ENCODE data around the gene SHANK1.
"Not testable (repeated sequence)": the region's sequence is repeated elsewhere in the genome, so short reads cannot be mapped to it uniquely, and the experiment has no call there.

Gene SHANK1

DNA sequence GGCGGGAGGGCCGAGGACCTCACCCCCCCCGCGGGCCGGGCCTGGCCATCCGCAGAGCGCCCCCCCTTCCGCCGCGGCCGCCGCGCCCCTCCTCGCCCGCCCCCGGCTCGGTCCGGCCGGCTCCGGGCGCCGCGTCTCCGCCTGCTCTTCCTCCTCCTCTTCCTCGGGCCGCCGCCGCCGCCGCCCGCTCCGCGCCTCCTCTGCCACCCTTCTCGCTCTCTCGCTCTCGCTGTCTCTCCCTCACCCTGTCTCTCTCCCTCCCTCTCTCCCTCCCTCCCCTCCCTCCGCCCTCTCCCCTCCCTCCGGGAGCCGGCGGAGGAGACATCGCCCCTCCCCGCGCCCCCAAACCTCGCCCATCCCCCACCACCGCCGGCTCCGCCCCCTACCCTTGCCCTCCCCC is at the start of gene SHANK1:
TSS of gene SHANK1 (minus strand) at position 237 of the 400 bp plus-strand sequence. CDS start 2,883 bp downstream, outside the sequence.
- no peaks in the 10 kb centered on the region for H3K9me3 ChIP-seq (ENCODE audit: severe bottlenecking)
- peaks cover 31% of the 10 kb centered on the region for H3K27me3 ChIP-seq (ENCODE audit: insufficient read depth, poor library complexity, severe bottlenecking)
- TF ChIP-seq, protein P1, sequence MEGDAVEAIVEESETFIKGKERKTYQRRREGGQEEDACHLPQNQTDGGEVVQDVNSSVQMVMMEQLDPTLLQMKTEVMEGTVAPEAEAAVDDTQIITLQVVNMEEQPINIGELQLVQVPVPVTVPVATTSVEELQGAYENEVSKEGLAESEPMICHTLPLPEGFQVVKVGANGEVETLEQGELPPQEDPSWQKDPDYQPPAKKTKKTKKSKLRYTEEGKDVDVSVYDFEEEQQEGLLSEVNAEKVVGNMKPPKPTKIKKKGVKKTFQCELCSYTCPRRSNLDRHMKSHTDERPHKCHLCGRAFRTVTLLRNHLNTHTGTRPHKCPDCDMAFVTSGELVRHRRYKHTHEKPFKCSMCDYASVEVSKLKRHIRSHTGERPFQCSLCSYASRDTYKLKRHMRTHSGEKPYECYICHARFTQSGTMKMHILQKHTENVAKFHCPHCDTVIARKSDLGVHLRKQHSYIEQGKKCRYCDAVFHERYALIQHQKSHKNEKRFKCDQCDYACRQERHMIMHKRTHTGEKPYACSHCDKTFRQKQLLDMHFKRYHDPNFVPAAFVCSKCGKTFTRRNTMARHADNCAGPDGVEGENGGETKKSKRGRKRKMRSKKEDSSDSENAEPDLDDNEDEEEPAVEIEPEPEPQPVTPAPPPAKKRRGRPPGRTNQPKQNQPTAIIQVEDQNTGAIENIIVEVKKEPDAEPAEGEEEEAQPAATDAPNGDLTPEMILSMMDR (IDR thresholded peaks at IDR 0.05; ENCODE audit: poor library complexity, severe bottlenecking) = no peak
- no peaks in the 10 kb centered on the region for H3K4me1 ChIP-seq (ENCODE audit: insufficient read depth, poor library complexity, severe bottlenecking)
- no peaks in the 10 kb centered on the region for H3K36me3 ChIP-seq (ENCODE audit: low read depth)
- H3K4me3 ChIP-seq (ENCODE audit: severe bottlenecking) = peak within 1 kb of the TSS; percentile 11
- no peak within 1 kb of the TSS for H3K27ac ChIP-seq (ENCODE audit: poor library complexity, severe bottlenecking)
- ATAC-seq (ENCODE audit: low read depth) (no peak), DNase-seq (ENCODE audit: low spot score) (no peak)

DNA sequence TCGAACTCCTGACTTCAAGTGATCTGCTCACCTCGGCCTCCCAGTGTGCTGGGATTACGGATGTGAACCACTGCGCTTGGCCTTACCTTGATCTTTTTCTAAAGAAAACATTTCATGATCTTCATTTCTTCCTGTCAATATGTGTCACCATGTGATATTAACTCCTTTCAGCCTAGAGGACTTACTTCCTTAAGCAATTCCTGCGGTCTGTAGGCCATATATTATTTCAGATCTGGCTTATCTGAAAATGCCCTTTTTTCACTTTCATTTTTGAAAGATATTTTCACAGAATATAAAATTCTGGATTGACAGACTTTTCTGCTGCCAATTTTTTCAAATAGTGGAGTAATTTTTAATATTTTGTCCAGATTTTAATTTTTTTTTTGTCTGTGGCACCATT is 48.7 kb upstream of the SHANK1 start:
- no peak overlapping the region for H3K4me3 ChIP-seq (ENCODE audit: severe bottlenecking)
- H3K27ac ChIP-seq (ENCODE audit: poor library complexity, severe bottlenecking) = no peak overlapping the region
- TF ChIP-seq, protein P1 (IDR thresholded peaks at IDR 0.05; ENCODE audit: poor library complexity, severe bottlenecking) = no peak
- no peaks in the 10 kb centered on the region for H3K27me3 ChIP-seq (ENCODE audit: insufficient read depth, poor library complexity, severe bottlenecking)
- no peaks in the 10 kb centered on the region for H3K4me1 ChIP-seq (ENCODE audit: insufficient read depth, poor library complexity, severe bottlenecking)
- DNase-seq (ENCODE audit: low spot score) = no peak
- H3K36me3 ChIP-seq (ENCODE audit: low read depth) = no peaks in the 10 kb centered on the region
- no peak for ATAC-seq (ENCODE audit: low read depth)
- H3K9me3 ChIP-seq (ENCODE audit: severe bottlenecking) = no peaks in the 10 kb centered on the region

DNA sequence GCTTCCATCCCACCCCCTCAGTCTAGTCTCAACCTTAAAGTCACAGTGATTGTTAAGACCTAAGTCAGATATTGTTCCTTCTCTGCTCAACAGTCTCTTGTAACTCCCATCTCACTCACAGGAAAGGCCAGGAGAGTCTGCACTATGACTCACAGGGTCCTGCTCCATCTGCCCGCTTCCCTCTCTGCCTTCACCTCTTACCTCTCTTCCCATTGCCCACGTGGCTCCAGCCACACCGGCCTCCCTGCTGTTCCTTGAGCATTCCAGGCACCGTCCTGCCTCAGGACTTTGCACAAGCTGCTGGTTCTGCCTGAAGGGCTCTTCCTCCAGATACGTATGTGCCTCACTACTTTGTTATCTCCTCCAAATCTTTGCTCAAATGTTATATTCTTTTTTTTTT is 47.7 kb upstream of the SHANK1 start:
- not testable (repeated sequence) for H3K9me3 ChIP-seq (ENCODE audit: severe bottlenecking); H3K27me3 ChIP-seq (ENCODE audit: insufficient read depth, poor library complexity, severe bottlenecking); H3K36me3 ChIP-seq (ENCODE audit: low read depth); H3K27ac ChIP-seq (ENCODE audit: poor library complexity, severe bottlenecking); H3K4me1 ChIP-seq (ENCODE audit: insufficient read depth, poor library complexity, severe bottlenecking); H3K4me3 ChIP-seq (ENCODE audit: severe bottlenecking); DNase-seq (ENCODE audit: low spot score)
- ATAC-seq (ENCODE audit: low read depth) = peak; percentile 79

DNA sequence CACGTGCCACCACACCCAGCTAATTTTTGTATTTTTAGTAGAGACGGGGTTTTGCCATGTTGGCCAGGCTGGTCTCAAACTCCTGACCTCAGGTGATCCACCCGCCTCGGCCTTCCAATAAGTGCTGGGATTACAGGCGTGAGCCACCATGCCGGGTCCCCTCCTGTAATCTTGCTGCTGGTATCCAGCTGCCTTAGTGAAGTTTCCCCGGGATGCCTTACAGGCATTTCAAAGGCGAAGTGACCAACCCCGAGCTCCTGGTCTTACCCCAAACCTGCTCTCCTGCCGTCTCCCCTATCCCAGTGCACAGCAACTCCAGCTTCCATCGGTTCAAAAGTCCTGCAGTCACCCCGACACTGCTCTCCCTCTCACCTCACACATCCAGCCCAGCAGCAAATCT is 47.1 kb upstream of the SHANK1 start:
- not testable (repeated sequence) for H3K27ac ChIP-seq (ENCODE audit: poor library complexity, severe bottlenecking); DNase-seq (ENCODE audit: low spot score); H3K4me1 ChIP-seq (ENCODE audit: insufficient read depth, poor library complexity, severe bottlenecking); H3K4me3 ChIP-seq (ENCODE audit: severe bottlenecking); ATAC-seq (ENCODE audit: low read depth); H3K9me3 ChIP-seq (ENCODE audit: severe bottlenecking); H3K36me3 ChIP-seq (ENCODE audit: low read depth); H3K27me3 ChIP-seq (ENCODE audit: insufficient read depth, poor library complexity, severe bottlenecking)

DNA sequence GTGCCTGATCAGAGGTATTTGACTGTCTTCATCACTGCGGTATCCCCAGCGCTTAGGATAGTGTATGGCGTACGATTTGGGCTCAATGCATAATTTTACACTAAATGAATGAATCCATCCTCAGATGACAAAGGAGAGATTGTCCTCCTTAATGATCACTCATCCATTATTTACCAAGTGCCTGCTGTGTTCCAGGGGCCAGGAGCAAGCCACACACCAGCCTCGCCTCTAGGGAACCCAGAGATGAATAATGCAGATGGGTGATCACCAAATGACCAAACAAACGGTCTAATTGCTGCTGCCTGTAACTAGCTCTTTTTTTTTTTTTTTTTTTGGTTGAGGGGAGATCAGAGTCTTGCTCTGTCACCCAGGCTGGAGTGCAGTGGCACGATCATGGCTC is 44.8 kb upstream of the SHANK1 start:
- H3K4me3 ChIP-seq (ENCODE audit: severe bottlenecking) = no peak overlapping the region
- TF ChIP-seq, protein P1 (IDR thresholded peaks at IDR 0.05; ENCODE audit: poor library complexity, severe bottlenecking) = no peak
- no peaks in the 10 kb centered on the region for H3K36me3 ChIP-seq (ENCODE audit: low read depth)
- no peaks in the 10 kb centered on the region for H3K4me1 ChIP-seq (ENCODE audit: insufficient read depth, poor library complexity, severe bottlenecking)
- ATAC-seq (ENCODE audit: low read depth) = no peak
- H3K9me3 ChIP-seq (ENCODE audit: severe bottlenecking) = no peaks in the 10 kb centered on the region
- H3K27ac ChIP-seq (ENCODE audit: poor library complexity, severe bottlenecking) = no peak overlapping the region
- no peaks in the 10 kb centered on the region for H3K27me3 ChIP-seq (ENCODE audit: insufficient read depth, poor library complexity, severe bottlenecking)
- no peak for DNase-seq (ENCODE audit: low spot score)

DNA sequence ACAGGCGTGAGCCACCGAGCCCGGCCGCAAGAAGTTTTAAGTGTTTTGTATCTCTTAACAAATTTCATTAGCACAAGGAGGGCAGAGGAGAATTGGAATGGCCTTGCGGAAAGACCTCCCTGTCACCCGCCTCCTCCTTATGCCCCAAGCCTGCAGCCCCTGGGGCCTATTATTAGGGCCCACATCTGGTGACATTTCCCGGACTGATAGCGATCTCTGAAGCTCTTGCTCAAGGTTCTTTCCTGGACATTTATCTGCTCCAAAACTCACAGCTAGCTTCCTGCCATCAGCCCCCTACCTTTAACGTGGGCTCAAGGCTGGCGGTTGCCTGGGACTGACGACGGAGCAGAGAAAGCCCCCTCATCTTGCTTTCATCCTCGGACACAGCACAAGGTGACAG is 43.9 kb upstream of the SHANK1 start:
- H3K9me3 ChIP-seq (ENCODE audit: severe bottlenecking); ATAC-seq (ENCODE audit: low read depth); H3K4me1 ChIP-seq (ENCODE audit: insufficient read depth, poor library complexity, severe bottlenecking); H3K4me3 ChIP-seq (ENCODE audit: severe bottlenecking); DNase-seq (ENCODE audit: low spot score); H3K27ac ChIP-seq (ENCODE audit: poor library complexity, severe bottlenecking); H3K36me3 ChIP-seq (ENCODE audit: low read depth); H3K27me3 ChIP-seq (ENCODE audit: insufficient read depth, poor library complexity, severe bottlenecking): not testable (repeated sequence)

DNA sequence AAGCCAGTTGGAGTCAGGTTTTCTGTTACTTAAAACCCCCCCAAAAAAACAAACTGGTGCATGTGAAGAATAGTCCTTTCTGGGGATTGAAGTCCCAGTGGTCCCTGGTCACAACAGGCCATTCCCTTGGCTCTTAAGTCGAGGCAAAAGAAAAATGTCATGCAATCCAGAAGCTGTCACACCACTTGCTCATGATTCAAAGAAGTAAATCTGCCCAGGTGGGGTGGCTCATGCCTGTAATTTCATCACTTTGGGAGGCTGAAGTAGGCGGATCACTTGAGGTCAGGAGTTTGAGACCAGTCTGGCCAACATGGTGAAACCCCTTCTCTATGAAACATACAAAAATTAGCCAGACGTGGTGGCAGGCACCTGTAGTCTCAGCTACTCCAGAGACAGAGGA is 41.9 kb upstream of the SHANK1 start:
- H3K4me1 ChIP-seq (ENCODE audit: insufficient read depth, poor library complexity, severe bottlenecking); H3K27me3 ChIP-seq (ENCODE audit: insufficient read depth, poor library complexity, severe bottlenecking); H3K4me3 ChIP-seq (ENCODE audit: severe bottlenecking); H3K36me3 ChIP-seq (ENCODE audit: low read depth); ATAC-seq (ENCODE audit: low read depth); DNase-seq (ENCODE audit: low spot score); H3K27ac ChIP-seq (ENCODE audit: poor library complexity, severe bottlenecking); H3K9me3 ChIP-seq (ENCODE audit: severe bottlenecking): not testable (repeated sequence)

Data from RWPE2 (cell line).